ENCODE data around the gene CLIC5.

DNA sequence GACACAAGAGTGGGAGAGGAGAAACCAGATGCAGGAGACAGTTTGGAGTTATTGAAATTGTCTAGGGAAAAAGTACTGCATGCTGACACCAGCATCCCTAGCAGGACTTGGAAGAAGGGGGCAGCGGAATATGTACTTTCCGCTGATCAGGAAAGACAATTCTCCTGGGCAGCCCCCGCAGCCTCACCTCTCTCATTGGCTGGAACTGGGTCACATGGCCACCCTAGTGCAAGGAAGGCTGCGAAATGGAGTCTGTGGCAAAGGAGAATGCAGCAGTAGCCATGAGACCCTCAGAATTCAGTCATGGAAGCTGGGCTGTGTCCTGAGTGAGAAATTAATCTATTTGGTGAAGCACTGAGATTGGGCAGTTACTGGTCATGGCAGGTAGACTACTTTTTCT, 131.3 kb downstream of the CLIC5 start:
- TF ChIP-seq CTCF (IDR thresholded peaks at IDR 0.05) (no peak), POLR2A (IDR thresholded peaks at IDR 0.05) (no peak)

Data from esophagus squamous epithelium (tissue), 4 donors.